SK-N-SH treated with all-trans-retinoic acid at 6 μM for 48 hours (cell line): ENCODE data around the gene TRH.

Source experiments
- RARB ChIP-seq: fragments of 250-450 bp; sonication (Bioruptor Pico); IDR thresholded peaks from 2 replicates; pipeline ENCODE4 v1.8.0; 2021; ENCODE audit warnings: mild to moderate bottlenecking, moderate library complexity
- ZNF565 ChIP-seq: fragments of 450-650 bp; formaldehyde crosslinking; conservative IDR thresholded peaks from 2 replicates; pipeline ENCODE4 v1.5.0; 2020; ENCODE audit warnings: low read depth, mild to moderate bottlenecking, moderate library complexity

- TF ChIP-seq ZNF565, result no peak
- no peak for TF ChIP-seq RARB (CRISPR knock-in tag)
Observed at GRCh38 chr3:129966876-129967275, 7.6 kb upstream of the TRH start.
